HepG2 (cell line): Measurements from ENCODE around the gene RNU4-1. TPM values are rescaled to one million over a fixed set of nuclear protein-coding genes. Genes with fewer than 3 reads are reported as not detected.
A peak's percentile ranks its signal among the peaks of the same experiment; 100 is the strongest.

ENCODE experiments used
- ELF3 ChIP-seq: IDR thresholded peaks from 2 replicates; pipeline ENCODE4 v1.6.1; 2016; ENCODE audit warnings: missing genetic modification reagents, missing compliant biosample characterization
- GMEB1 ChIP-seq: sonication (generic); formaldehyde crosslinking; IDR thresholded peaks from 2 replicates; pipeline ENCODE4 v1.5.1; 2020; ENCODE audit warnings: missing genetic modification reagents, mild to moderate bottlenecking, borderline replicate concordance
- HMGA1 ChIP-seq: sonication (generic); formaldehyde crosslinking; conservative IDR thresholded peaks from 2 replicates; pipeline ENCODE4 v1.4.0; 2020; ENCODE audit warnings: missing genetic modification reagents
- MXD1 ChIP-seq: sonication (generic); formaldehyde crosslinking; IDR thresholded peaks from 2 replicates; pipeline ENCODE4 v1.4.0; 2020; ENCODE audit warnings: mild to moderate bottlenecking, missing genetic modification reagents
- MYPOP ChIP-seq: sonication (generic); formaldehyde crosslinking; IDR thresholded peaks from 2 replicates; pipeline ENCODE4 v1.8.1; 2023; ENCODE audit warnings: mild to moderate bottlenecking, moderate library complexity, missing genetic modification reagents
- POLR2AphosphoS5 ChIP-seq: IDR thresholded peaks from 2 replicates; pipeline ENCODE4 v1.6.1; 2012; ENCODE audit warnings: low read depth, low read length
- RAD21 ChIP-seq: fragments of 450-650 bp; formaldehyde crosslinking; IDR thresholded peaks from 2 replicates; pipeline ENCODE4 v1.5.0; 2020; ENCODE audit warnings: mild to moderate bottlenecking
- SALL1 ChIP-seq: sonication (generic); formaldehyde crosslinking; IDR thresholded peaks from 2 replicates; pipeline ENCODE4 v1.8.0; 2022; ENCODE audit warnings: mild to moderate bottlenecking, missing genetic modification reagents
- SIN3A ChIP-seq: IDR thresholded peaks from 2 replicates; pipeline ENCODE4 v1.6.1; 2011; ENCODE audit warnings: low read depth, mild to moderate bottlenecking, control low read depth, low read length, borderline replicate concordance
- SMYD3 ChIP-seq: sonication (generic); formaldehyde crosslinking; IDR thresholded peaks from 2 replicates; pipeline ENCODE4 v1.8.1; 2023; ENCODE audit warnings: mild to moderate bottlenecking, missing genetic modification reagents
- SP4 ChIP-seq: sonication (generic); formaldehyde crosslinking; IDR thresholded peaks from 2 replicates; pipeline ENCODE4 v1.8.1; 2023; ENCODE audit warnings: mild to moderate bottlenecking, missing genetic modification reagents
- TERF1 ChIP-seq: sonication (generic); formaldehyde crosslinking; IDR thresholded peaks from 2 replicates; pipeline ENCODE4 v1.8.0; 2022; ENCODE audit warnings: mild to moderate bottlenecking, missing genetic modification reagents, moderate library complexity
- TIGD3 ChIP-seq: sonication (generic); formaldehyde crosslinking; IDR thresholded peaks from 2 replicates; pipeline ENCODE4 v1.5.1; 2020; ENCODE audit warnings: mild to moderate bottlenecking, missing genetic modification reagents, borderline replicate concordance
- YEATS2 ChIP-seq: sonication (generic); formaldehyde crosslinking; IDR thresholded peaks from 2 replicates; pipeline ENCODE4 v1.4.0; 2020; ENCODE audit warnings: missing genetic modification reagents, borderline replicate concordance
- ZBTB44 ChIP-seq: sonication (generic); formaldehyde crosslinking; IDR thresholded peaks from 2 replicates; pipeline ENCODE4 v1.4.0; 2020; ENCODE audit warnings: missing genetic modification reagents
- ZFAT ChIP-seq: sonication (generic); formaldehyde crosslinking; conservative IDR thresholded peaks from 2 replicates; pipeline ENCODE4 v1.8.1; 2023; ENCODE audit warnings: missing genetic modification reagents, inconsistent platforms
- ZNF3 ChIP-seq: IDR thresholded peaks from 2 replicates; pipeline ENCODE4 v1.7.0; 2017; ENCODE audit warnings: inconsistent platforms
- ZNF501 ChIP-seq: sonication (generic); formaldehyde crosslinking; IDR thresholded peaks from 2 replicates; pipeline ENCODE4 v1.5.1; 2020; ENCODE audit warnings: mild to moderate bottlenecking, moderate library complexity, missing genetic modification reagents
- ZNF691 ChIP-seq: sonication (generic); formaldehyde crosslinking; IDR thresholded peaks from 2 replicates; pipeline ENCODE4 v1.4.0; 2020; ENCODE audit warnings: missing genetic modification reagents, low read depth, mild to moderate bottlenecking, borderline replicate concordance
- polyA plus RNA-seq, 8 experiments: library from polyadenylated mRNA; depleted of rRNA in 3 of 8; stranded (reverse) in 7 of 8; unstranded in 1 of 8; fragments of >200 nt; fragmentation: Illumina TruSeq in 4 of 8; extraction: Trizol in 4 of 8; gene quantifications; 2 replicates each; pipeline versions ENCODE4 v1.2.1 to v1.2.3, GENCODE V29; 2011 to 2016; ENCODE audit warnings: low read depth in 4 of 8, missing spikeins in 1 of 8, mixed read lengths in 1 of 8; ENCODE audit not compliant: insufficient read depth in 1 of 8
- total RNA-seq, 5 experiments: library from RNA; depleted of rRNA; stranded (reverse); fragments of >200 nt; fragmentation: Illumina TruSeq; extraction: Trizol; gene quantifications; 2 replicates each; pipeline ENCODE4 v1.2.3, GENCODE V29; 2016; ENCODE audit warnings: low read depth in 1 of 5

RNU4-1 gene
- total and polyA plus RNA-seq, 2 of the 13 experiments (the other 11 are each of a cell fraction or from before 2014, with no cell fraction given), result 7,407 TPM; not detected in 1

- TF ChIP-seq TIGD3 (CRISPR knock-in tag), result no peak
- TF ChIP-seq SMYD3 (CRISPR knock-in tag), result no peak
- no peak for TF ChIP-seq ZFAT (CRISPR knock-in tag)
- TF ChIP-seq SP4 (CRISPR knock-in tag), result peak; percentile 59
- TF ChIP-seq GMEB1 (CRISPR knock-in tag), result peak; percentile 42; the same call in 1 of the 2 replicates
- TF ChIP-seq ELF3 (CRISPR knock-in tag), result peak; percentile 25; the same call in 1 of the 2 replicates
- TF ChIP-seq ZNF501 (CRISPR knock-in tag), result peak; percentile 72
- no peak for TF ChIP-seq ZBTB44
- peak; percentile 47; the same call in 1 of the 2 replicates for TF ChIP-seq SALL1
- no peak for TF ChIP-seq MXD1 (CRISPR knock-in tag)
- no peak for TF ChIP-seq TERF1 (CRISPR knock-in tag)
- TF ChIP-seq ZNF3 (CRISPR knock-in tag), result 0 out of 2 replicates have a peak, but pooled peaks have one; percentile 20
- no peak for TF ChIP-seq HMGA1 (CRISPR knock-in tag)
- peak; percentile 75 for TF ChIP-seq POLR2AphosphoS5
- TF ChIP-seq MYPOP (CRISPR knock-in tag), result 0 out of 2 replicates have a peak, but pooled peaks have one; percentile 48
- peak; percentile 49; the same call in 1 of the 2 replicates for TF ChIP-seq YEATS2 (CRISPR knock-in tag)
- TF ChIP-seq ZNF691 (CRISPR knock-in tag), result peak; percentile 62; the same call in 1 of the 2 replicates
- TF ChIP-seq RAD21, result 0 out of 2 replicates have a peak, but pooled peaks have one; percentile 15
- peak; percentile 82; the same call in 1 of the 2 replicates for TF ChIP-seq SIN3A
Observed at GRCh38 chr12:120301962-120302815, 9.2 kb upstream of the RNU4-1 start, which contains the start of gene SIRT4 (continued).
